Measurements from ENCODE around the gene NNT.
"Not testable (repeated sequence)": the region's sequence is repeated elsewhere in the genome, so short reads cannot be mapped to it uniquely, and the experiment has no call there.

DNA sequence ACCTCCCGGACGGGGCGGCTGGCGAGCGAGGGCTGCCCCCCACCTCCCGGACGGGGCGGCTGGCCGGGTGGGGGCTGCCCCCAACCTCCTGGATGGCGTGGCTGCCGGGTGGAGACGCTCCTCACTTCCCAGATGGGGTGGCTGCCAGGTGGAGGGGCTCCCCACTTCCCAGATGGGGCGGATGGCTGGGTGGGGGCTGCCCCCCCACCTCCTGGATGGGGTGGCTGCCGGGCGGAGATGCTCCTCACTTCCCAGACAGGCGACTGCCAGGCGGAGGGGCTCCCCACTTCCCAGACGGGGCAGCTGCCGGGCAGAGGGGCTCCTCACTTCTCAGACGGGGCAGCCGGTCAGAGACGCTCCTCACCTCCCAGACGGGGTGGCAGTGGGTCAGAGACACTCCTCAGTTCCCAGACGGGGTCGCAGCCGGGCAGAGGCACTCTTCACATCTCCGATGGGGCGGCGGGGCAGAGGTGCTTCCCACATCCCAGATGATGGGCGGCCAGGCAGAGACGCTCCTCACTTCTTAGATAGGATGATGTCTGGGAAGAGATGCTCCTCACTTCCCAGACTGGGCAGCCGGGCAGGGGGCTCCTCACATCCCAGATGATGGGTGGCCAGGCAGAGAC lies 143.1 kb downstream of the NNT start:
- TF ChIP-seq, protein P1, sequence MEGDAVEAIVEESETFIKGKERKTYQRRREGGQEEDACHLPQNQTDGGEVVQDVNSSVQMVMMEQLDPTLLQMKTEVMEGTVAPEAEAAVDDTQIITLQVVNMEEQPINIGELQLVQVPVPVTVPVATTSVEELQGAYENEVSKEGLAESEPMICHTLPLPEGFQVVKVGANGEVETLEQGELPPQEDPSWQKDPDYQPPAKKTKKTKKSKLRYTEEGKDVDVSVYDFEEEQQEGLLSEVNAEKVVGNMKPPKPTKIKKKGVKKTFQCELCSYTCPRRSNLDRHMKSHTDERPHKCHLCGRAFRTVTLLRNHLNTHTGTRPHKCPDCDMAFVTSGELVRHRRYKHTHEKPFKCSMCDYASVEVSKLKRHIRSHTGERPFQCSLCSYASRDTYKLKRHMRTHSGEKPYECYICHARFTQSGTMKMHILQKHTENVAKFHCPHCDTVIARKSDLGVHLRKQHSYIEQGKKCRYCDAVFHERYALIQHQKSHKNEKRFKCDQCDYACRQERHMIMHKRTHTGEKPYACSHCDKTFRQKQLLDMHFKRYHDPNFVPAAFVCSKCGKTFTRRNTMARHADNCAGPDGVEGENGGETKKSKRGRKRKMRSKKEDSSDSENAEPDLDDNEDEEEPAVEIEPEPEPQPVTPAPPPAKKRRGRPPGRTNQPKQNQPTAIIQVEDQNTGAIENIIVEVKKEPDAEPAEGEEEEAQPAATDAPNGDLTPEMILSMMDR (conservative IDR thresholded peaks at IDR 0.05; ENCODE audit: low read depth, low read length) = not testable (repeated sequence)
- TF ChIP-seq EZH2 (IDR thresholded peaks at IDR 0.05; ENCODE audit: borderline replicate concordance, low read depth, low read length, poor library complexity, severe bottlenecking) = not testable (repeated sequence)

All from A673 (cell line).